ENCODE results near the gene UNKL.

The UNKL gene

DNA sequence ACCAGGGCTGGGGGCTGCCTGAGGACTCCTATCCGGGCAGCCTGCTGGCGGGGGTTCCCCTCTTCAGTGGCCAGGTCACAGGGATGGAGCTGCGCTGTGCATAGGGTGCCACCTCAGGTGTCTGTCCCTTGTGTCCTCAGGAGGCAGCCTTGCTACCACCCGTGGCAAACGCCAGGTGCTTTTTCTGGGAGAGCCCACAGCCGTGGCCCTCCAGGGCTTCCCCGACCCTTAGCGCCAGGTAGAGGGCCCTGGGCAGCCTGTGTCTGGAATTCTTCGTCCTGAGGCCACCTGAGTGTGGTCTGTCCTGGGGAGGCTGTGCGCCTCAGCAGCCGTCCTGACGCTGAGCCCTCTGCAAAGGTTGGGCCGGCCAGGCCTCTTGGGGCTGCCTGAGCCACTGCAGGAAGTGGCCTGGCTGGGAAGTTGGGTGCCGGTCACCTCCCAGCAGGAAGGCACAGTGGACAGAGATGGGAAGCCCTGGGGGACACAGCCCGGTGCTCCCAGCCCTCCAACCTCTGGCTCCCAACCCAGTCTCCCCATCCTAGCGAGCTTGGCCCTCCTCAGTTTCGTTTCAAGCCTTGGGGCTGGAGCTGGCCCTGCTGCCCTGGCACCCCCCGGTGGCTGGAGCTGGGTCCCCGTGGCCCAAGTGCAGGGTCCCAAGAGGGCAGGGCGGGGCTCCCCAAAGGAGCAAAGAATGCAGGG, 88.7 kb downstream of the UNKL start:
- DNase-seq (ENCODE audit: low read depth in 2 of 2), result no peak

DNA sequence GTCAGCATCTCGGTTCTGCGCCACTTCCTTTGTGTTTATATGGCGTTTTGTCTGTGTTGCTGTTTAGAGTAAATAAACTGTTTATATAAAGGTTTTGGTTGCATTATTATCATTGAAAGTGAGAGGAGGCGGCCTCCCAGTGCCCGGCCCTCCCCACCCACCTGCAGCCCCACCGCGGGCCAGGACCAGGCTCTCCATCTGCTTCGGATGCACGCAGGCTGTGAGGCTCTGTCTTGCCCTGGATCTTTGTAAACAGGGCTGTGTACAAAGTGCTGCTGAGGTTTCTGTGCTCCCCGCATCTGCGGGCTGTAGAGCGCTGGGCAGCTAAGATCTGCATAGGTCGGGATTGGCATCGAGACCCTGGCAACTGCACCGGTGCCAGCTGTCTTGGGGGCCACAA, 89.2 kb downstream of the UNKL start:
- no peak for DNase-seq (ENCODE audit: low read depth in 2 of 2)

DNA sequence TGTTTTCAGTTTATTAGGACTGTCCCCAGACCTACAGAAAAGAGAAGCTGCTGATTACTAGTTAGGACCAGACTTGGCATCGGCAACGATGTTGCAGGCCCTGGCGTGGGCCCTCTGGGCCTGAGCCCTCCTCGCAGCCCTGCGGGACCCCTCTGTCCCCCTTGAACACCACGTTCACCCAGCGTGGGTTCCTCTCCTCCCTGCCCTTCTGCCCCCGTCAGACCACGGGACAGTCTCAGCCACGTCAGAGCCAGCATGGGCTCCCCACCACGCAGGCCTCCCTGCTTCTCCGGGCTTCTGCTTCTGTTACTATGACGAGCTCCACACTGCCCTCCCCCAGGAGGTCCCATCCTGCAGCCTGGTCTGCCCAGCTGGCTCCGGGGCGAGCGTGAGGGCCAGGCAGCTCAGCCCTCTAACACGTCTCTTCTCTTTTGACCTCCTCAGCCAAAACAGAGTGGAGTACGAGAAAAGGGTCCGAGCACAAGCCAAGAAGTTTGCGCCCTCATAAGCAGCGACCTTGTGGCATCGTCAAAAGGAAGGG, 90.1 kb downstream of the UNKL start:
- no peak for DNase-seq (ENCODE audit: low read depth in 2 of 2)

DNA sequence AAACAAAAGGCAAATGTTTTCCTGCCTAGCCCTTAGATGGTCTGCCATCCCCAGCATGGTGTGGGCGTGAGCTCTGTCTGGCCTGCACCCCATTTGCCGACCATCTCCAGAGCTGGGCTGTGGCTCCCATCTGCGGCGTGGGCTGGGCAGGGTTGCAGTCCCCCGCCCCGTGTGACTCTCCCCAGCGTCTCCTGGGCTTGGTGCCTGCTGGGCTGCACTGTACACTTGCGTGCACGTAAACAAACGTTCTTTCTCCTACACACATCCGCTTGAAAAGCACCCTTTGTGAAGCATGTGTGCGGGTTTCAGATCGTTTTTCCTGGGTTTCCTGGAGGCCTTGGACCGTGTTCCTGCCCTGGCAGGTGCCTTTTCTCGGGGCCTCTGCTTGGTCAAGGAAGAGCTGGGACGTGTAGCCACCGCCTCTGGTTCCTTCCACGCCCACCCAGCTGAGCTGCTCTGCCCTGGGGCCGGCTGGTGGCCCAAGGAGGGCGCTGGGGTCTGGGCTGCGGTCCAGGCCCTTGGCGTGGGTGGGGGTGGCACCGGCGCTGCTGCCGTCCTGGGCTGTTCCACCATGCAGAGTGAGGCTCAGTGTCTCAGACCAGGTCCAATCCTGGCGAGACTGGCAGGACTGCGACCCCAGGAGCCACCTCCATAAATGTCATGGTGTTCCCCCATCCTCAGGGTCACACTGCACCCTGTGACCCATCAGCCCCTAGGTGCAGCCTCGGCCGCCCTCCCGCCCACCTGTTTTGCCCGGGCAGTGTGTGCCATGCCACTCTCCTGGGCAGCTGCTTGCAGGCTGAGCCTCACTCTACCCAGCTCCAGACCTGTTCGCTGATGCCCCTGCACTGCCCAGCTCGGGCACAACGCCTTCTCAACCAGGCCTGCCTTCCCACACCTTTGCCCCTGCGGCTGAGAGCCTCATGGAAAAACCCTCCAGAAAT, 90.9 kb downstream of the UNKL start:
- DNase-seq (ENCODE audit: low read depth in 2 of 2), result no peak

DNA sequence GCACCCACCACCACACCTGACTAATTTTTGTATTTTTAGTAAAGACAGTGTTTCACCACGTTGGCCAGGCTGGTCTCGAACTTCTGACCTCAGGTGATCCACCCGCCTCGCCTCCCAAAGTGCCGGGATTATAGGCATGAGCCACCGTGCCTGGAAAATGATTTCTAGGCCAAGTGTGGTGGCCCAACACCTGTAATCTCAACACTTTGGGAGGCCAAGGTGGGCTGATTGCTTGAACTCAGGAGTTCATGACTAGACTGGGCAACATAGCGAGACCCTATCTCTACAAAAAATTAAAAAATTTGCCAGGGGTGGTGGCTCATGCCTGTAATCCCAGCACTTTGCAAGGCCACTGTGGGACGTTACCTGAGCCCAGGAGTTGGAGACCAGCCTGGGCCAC, 92.1 kb downstream of the UNKL start:
- DNase-seq (ENCODE audit: low read depth in 2 of 2), result no peak

DNA sequence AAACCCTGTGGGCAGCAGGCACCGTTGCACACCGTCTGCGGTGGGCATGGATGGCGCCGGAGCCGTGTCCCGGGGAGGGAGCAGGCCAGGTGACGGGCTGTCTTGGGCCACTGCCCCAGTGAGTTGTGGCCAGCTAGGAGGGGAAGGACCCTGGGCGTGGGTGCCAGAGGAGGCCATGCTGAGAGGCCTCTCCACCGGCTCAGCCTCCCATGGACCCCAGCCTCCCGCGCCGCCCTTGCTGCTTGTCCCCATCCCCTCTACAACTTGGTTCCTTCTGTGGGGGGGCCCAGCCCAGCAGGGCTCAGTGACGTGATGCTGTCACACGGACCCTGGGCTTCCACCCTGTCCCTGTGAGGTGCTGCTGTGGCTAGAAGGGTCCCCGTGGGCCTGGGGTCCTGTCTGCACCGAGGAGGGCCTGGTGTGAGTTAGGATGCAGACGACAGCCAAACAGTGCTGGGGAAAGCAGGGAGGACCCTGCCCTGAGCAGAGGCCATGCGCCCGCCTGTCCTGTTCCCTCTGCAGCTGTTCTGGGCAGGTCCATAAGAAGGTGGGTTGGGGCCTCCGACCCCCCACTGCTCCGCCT, 93.8 kb downstream of the UNKL start:
- no peak for DNase-seq (ENCODE audit: low read depth in 2 of 2)

DNA sequence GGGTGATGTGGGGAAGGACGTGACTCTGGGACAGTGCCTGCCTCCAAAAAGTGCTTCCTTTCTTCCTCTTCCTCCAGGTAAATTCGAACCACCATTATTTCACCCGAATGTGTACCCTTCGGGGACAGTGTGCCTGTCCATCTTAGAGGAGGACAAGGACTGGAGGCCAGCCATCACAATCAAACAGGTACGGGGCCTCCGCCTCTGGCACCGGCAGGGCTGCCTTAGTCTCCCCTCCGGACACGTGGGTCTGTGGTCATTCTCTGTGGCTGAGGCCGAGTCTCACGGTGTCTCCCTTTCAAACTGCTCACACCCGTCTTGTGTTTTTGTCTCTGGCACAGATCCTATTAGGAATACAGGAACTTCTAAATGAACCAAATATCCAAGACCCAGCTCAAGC, 94.4 kb downstream of the UNKL start:
- no peak for DNase-seq (ENCODE audit: low read depth in 2 of 2)

DNA sequence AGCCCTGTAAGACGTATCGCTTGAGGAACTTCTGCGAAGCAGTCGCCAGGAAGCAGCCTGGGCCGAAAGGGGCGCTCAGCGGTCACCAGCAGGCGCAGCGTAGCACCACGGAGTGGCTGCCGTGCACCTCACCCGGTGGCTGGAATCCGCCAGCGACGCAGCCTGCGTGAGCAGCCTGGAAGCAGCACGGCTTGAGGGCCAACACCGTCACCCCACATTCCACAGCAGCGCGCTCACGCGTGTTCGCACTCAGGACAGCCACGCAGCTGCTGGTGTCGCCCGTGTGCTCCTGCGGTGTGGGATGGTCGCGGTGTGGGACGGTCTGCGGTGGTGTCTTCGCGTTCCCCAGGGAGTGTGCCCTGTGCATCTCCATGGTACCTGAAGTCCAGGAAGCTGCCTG, 95.5 kb downstream of the UNKL start:
- no peak for DNase-seq (ENCODE audit: low read depth in 2 of 2)

DNA sequence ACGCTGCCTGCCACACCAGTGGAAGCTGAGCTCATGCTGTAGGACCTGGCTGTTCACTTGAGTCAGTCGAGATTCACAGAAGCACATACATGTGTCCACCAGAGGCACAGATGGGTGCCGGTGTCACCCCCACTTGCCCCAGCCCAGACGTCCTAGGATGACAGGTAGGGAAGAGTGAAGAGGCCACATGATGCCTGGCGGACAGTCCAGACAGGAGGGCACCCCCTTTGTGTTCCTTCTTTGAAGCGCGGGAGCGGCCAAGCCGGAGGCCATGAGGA, 96.3 kb downstream of the UNKL start:
- no peak for DNase-seq (ENCODE audit: low read depth in 2 of 2)

DNA sequence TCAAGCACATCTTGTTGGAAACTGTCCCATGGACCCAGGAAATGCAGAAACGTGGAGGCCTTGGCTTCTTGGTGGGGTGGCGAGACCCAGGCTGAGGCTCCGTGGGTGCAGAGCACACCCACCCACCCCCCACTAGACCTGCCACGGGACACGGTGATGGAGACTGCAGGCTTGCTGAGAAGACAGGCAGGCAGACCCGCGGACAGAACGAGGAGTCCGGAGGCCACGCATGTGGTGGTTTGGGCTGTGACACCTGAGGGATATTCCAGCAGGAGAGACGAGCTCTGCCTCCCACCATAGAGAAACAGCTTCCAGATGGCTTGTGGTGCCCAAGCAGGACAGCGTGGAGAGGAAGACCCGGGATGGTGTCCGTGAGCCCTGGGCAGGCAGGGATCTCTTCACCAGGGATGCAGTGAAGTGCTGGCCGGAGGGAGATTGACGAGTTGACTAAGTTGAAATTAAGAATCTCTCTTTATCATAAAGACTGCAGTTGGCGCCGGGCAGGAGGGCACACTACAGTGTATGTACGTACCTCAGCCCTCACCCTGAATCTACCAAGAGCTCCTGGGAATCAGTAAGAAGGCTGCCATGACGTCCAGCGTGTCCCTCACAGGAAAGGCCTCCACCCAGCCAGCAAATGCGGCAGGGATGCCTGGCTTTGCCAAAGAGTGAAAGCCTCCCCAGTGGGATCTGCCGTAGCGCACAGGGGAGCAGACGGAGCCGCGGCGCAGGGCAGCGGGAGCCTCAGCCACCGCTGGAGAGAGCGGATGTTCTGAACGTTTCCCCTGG, 96.8 kb downstream of the UNKL start:
- no peak for DNase-seq (ENCODE audit: low read depth in 2 of 2)

DNA sequence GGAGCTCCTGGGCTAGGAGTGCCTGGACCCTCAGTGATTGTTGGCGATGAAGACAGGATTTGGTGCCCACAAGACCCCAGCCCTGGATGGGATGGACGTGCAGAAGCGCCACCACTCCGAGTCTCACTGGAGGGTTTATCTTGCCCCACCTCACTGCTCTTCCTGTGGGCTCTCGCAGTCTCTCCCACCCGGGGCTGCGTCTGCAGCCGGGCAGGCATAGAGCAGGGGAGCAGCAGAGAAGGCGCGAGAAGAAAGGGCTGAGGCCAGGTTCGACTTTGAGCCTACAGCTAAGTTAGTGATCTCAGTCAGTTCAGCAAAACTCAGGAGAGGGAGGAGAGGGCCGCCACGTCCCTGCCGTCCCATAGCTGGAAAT, 98.5 kb downstream of the UNKL start:
- no peak for DNase-seq (ENCODE audit: low read depth in 2 of 2)

DNA sequence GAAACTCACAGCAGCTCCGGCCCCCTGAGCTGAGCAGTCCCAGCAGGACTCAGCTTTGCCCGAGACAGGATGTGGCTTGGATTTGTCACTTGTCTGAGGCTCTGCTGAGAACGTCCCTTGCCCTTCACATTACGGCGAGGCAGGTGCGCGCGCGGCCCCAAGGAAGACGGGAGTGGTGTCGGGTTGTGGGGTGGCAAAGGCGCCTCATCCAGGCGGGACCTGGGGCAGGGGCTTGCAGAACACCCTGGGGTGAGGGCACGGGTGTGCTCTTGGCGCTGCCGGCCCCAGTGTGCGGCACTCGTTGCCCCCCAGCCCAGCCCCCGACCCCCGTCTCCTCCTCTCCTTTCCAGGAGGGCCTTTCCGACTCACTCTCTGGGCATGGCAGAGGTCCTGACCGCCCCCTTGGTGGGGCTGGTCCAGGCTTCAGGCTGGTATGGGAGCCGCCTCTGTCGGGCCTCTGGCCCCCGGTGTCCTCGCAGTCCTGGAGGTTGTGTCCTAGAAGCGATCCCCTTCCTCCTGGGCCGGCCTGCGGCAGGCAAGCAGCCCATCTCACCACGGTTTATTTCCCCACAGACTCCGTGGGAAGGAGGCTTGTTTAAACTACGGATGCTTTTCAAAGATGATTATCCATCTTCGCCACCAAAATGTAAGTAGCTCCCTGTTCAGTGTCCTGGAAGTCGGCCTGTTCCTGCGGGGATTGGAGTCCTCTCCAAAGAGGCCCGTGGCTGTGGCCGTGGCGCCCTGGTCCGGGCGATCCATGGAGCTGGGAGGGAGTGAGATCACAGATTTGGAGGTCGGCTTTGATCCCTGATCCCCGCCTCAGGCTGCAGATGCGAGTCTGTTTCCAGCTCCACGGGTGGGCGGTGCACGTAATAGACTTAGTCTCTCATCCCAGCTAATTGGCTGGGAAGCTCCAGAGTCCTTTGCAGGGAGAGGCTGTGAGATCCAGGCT, 99.1 kb downstream of the UNKL start:
- DNase-seq (ENCODE audit: low read depth in 2 of 2), result no peak

DNA sequence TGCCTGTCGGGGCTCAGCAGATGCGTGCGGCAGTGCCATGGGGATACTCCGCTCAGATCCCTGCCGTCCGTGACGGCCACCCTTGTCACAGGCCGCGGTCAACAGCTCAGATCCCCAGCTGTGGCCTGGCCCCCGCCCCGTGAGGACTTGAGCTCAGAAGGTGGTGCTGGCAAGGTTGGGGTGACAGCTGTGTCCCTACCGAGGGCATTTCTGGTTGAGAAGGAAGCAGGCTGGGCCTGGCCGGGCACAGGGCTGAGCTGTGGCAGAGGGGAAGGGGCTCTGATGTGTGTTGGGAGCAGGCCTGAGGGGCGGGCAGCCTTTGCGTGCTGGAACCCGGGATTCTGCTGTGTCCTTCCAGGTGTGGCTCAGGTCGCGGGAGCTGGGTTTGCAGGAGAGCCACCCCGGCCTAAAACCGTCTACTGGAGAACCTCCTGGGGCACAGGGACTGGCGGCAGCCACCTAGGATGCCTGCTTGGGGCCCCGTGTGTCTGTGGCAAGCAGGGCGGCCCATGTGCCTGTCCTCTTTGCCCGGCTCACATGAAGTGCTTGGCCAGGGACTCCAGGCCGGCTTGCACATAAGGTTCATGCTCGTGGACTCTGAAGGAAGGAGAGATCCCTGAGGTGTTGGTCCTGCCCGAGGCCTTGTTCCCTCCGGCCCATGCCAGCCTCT, 100.0 kb downstream of the UNKL start:
- no peak for DNase-seq (ENCODE audit: low read depth in 2 of 2)

DNA sequence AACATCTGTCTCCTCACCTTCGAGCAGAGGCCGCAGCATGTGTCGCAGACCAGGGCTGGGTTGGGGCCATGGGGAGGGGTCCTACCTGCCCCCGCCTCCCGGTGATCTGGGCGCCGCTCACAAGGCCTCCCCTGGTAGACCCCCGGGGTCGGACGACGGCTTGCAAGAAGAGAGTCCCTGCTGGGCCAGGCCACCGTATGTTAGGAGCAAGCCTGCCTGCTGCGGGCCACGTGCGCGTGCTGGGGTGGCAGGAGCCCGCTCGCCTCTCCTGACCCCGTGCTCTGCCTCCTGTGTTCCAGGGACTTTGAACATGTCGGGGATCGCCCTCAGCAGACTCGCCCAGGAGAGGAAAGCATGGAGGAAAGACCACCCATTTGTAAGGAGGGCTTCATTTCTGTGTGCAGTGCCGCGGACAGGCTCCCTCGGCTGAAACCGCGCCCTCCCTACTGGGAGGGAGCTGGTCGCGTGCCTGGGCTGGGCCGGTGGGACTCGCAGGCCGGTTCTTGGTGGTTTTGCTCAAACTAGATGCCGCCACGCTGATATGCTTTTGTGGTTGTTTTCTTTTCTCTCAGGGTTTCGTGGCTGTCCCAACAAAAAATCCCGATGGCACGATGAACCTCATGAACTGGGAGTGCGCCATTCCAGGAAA, 100.7 kb downstream of the UNKL start:
- no peak for DNase-seq (ENCODE audit: low read depth in 2 of 2)

Data from activated CD8-positive, alpha-beta memory T cell treated with anti-CD3 and anti-CD28 coated beads for 4 hours (primary cell).